HG02642 (cell line): ENCODE measurements around the gene PALS1.
A peak's percentile ranks its signal among the peaks of the same experiment; 100 is the strongest.

Source experiments
- ATAC-seq: cut with Tn5 transposase; IDR thresholded peaks from one replicate; pipeline ENCODE4 v1.9.1; 2021; ENCODE audit warnings: mild to moderate bottlenecking; ENCODE audit not compliant: unreplicated experiment, poor library complexity

The PALS1 gene

DNA sequence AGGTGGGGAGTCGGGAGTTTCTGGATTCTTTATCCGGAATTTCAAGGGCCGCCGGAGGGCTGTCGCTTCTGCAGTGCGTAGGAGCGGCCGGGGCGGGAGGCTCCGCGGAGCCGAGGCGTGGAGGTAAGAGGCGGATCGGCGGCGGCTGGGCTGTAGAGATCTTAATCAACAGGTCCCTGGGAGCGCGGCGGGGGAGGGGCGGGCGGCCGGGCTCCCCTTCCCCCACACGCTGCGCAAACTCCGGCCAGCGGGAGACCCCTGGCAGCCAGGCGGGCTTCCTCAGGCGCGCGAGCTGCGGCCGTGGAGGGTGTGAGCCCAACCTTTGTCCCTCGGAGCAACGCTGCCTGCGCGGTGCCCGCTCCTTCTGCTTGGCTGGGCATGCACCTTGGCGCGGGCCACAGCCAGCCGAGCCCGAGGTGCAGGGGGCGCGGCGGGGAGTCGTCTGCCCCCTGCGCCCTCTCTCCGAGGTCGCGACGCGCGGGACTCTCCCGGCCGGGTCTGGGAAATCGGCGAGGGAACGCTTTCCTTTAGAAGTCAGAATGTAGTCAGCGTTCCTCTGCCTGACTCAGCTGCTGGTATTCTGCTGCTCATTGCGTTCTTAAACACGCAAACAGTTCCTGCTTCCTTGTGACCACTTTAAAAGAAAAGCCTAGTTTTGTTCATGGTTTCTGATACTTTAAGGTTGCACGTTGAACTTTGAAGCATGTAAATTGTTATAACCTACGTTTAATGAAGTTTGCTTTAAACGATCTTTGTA, at the start of gene PALS1:
Gene PALS1, plus strand, starts transcription at position 25 of the 757 bp plus-strand sequence. CDS start 37,736 bp downstream, outside the sequence.
- peak; percentile 44 for ATAC-seq

GRCh38 chr14:67191768-67192290, 49.4 kb upstream of the PALS1 start:
- ATAC-seq: no peak

GRCh38 chr14:67192366-67192765, 48.9 kb upstream of the PALS1 start:
- ATAC-seq: no peak

- no peak for ATAC-seq
These were observed 46.0 kb upstream of the PALS1 start for GRCh38 chr14:67195279-67195678.

DNA sequence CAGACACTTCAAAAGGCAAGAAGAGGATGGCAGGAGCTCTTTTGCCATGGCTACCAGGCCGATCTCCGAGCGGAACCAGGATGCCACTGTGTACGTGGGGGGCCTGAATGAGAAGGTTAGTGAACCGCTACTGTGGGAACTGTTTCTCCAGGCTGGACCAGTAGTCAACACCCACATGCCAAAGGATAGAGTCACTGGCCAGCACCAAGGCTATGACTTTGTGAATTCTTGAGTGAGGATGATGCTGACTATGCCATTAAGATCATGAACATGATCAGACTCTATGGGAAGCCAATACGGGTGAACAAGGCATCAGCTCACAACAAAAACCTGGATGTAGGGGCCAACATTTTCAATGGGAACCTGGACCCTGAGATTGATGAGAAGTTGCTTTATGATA, 42.2 kb upstream of the PALS1 start:
- ATAC-seq: no peak

DNA sequence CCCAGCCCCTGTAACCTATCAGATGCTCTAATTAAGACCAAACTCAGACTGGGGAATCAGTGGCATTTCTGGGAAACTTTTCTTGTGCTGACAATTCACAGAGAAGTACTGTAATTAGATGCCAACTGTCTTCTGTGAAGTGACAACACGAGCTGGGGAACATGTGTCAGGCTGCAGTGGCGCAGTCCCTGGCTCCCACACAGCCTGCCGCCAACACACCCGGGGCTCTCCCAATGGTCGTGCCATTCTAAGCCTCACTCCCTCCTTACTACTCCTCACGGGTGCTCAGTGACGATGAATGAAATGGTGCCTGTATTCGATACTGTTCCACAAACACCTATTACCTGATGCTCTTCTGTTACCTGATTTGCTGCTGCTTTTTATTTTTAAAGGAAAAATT, 33.4 kb upstream of the PALS1 start:
- no peak for ATAC-seq

DNA sequence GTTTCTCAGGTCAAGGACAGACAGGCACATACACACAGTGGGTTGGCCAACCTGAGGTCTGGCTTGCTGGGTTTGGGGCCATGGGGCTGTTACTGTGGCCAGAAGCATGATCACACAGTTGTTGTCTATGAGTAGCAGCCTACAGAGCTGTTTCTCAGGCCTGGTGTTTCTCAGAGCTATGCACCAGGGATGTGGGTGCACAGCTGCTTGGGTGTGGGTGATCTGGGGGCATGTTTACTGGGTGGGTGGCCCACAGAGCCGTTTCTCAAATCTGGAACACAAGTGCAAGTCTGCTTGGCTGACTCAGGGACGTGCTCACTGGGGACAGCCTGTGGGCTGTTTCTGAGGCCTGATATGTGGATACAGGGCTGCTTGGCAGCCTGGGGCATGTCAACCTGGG, 23.1 kb upstream of the PALS1 start:
- ATAC-seq: no peak

DNA sequence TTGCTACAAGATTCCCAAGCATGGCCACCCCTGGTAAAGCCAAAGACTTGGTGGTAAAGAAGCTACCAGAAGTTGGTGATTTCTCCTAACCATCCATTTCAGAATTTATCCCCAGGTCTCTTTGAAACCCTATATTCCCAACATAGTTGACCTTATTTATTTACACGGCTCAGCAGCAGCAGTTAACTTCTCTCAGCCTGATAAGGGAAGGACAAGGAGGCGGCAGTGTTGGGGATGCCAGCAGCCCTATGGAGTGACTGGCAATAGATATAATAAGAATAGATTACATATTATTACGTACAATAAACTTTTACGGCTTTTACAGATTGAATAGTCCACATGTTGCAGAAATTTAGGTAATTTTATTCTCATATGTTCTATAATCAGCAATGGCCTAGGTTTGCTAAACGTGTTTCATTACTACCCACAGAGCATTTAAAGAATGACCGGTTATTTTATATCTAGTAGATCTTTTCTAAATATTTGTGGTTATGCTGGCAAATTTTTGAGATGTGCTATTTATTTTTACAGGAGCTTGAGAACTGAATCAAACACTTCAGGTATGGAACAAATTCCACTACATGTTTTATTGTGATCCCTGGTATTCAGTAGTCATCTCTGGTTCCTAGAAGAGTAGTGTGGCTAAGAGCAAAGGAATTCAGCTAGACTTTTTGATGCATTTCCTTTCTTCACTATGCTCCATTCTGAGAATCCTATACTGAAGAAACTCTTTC, 19.8 kb upstream of the PALS1 start:
- no peak for ATAC-seq

DNA sequence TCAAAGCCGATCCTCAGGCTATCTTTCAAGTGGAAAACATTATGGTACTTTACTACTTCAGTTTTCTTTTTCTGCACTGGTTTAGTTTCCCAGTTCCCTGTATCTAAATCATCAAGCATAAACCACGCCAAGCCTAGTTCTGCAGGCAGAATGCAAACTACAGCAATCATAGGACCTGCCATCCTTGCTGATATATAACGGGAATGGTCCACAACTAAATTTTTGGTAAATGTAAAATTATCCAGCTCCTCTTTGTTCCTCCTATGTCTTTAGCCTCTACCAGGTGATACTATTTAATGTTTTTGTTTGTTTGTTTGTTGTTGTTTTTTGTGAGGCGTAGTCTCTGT, 19.3 kb upstream of the PALS1 start:
- no peak for ATAC-seq

DNA sequence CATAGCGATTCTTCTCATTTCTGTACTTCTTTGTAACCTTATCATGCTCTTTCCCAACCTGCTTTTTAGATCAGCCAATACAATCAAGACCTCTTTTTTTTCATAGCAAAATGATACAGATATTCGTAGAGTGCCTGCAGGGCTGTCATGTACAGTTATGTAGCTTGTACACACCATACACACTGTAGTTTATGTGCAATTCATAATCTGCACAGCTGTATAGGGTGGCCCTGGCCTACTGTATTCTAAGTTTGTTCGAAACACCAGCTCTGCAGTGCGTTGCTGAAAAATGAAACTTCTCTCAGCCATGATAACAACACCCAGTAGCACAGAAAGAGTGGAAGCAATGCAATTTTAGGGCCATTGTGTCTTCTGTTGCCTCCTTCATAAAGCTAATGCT, 15.7 kb upstream of the PALS1 start:
- no peak for ATAC-seq

GRCh38 chr14:67228325-67228984, 12.8 kb upstream of the PALS1 start:
- no peak for ATAC-seq

GRCh38 chr14:67232066-67232465, 9.2 kb upstream of the PALS1 start:
- no peak for ATAC-seq

- no peak for ATAC-seq
These were observed 8.6 kb upstream of the PALS1 start for GRCh38 chr14:67232621-67233020.

- no peak for ATAC-seq
These were observed 3.6 kb upstream of the PALS1 start for GRCh38 chr14:67237591-67237990.

DNA sequence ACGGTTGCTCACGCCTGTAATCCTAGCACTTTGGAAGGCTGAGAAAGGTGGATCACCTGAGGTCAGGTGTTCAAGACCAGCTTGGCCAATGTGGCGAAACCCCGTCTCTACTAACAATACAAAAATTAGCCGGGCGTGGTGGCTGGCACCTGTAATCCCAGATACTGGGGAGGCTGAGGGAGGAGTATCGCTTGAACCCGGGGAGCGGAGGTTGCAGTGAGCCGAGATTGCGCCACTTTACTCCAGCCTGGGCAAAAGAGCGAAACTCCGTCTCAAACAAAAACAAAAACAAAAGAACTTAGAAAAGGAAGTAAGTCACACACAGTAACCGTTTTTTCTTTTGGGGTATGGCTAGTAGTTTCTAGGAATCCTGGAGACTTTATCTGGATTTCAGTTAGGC, 1.7 kb upstream of the PALS1 start:
- no peak for ATAC-seq

DNA sequence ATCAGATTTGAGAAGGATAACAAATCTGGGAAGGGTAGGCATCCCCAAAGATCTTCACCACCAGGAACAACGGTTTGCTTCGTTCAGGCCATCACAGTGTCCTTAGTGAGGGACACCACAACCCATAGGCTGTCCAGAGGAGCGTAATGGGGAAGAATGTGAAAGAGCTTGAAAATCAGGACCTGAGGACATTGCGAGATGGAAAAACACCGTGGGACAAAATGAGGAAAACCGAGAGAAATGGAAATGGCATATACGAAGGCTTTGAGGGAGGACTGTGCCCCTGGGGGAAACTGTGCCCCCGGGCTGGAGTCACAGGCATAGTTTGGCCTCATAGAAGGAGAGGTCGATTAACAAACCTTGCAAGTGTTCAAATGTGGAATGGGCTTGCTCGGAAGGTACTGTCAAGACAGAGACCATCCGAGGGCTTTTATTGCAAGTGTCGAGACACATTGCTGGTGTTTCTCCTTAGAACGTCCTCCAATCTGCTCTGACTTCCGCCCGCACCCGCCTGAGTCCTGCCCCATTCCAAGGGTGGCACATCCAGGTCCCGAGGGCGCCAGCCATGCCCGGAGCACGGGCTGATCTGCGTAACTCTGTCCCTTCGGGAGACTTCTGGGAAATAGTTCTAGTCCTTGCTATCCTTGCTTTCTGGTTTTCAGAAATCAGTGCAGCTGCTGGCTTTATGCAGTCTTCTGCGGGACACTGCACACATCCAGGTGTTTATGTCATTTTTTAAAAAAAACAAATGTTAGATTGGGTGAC, 885 bp upstream of the PALS1 start:
- ATAC-seq: no peak

- peak; percentile 94 for ATAC-seq
These were observed 241 bp upstream of the PALS1 start for GRCh38 chr14:67240978-67241410.

DNA sequence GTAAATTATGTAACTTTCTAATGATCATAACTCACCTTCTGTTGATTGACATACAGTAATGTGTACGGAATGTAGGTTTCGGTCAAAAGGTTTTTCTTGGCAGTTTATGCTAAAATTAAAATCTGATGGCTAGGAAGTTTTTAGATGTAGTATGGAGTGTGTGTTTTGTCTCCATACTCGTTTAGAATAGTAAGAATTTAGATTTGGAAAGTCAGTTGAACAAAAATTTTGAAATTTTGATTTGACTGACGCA, 859 bp downstream of the PALS1 start:
- no peak for ATAC-seq

GRCh38 chr14:67245104-67245503, 3.9 kb downstream of the PALS1 start:
- ATAC-seq: no peak

DNA sequence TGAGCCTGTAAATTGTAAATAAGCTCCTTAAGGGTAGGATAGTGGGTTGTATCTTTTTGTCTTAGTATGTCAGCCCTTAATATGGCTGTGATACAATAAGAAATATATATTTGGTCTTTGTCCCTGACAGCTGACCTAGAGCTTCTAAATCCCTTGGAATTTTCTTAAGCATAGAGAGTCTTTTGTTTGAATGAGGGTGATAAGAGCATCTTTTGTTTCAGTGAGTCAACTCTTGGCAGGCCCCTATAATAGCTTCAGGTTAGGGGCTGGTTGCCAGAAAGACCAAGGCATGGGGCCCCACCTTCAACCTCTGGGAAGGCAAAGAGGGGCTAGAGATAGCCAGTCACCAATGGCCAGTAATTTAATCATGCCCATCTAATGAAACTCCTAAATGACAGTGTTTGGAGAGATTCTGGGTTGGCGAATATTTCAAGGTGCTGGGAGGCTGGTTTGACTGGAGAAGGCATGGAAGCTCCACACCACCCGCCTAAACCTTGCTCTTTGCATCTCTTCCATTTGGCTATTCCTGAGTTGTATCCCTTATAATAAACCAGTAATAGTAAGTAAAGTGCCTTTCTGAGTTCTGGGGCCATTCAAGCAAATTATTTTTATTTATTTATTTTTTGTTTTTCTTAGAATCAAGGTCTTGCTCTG, 10.5 kb downstream of the PALS1 start:
- no peak for ATAC-seq
